K562 (cell line): Measurements from ENCODE around the gene NDUFAF3. TPM values are rescaled to one million over a fixed set of nuclear protein-coding genes. Genes with fewer than 3 reads are reported as not detected.

Experiments
- ARID2 ChIP-seq: fragments of 450-650 bp; IDR thresholded peaks from 2 replicates; pipeline ENCODE4 v1.6.1; 2017; ENCODE audit warnings: antibody characterized with exemption, mild to moderate bottlenecking
- ARNT ChIP-seq, 2 experiments: fragments of 450-650 bp; IDR thresholded peaks; 2 replicates each; pipeline ENCODE4 v1.6.1; 2016; ENCODE audit warnings: mild to moderate bottlenecking in 1 of 2
- BCOR ChIP-seq: fragments of 450-650 bp; IDR thresholded peaks from 2 replicates; pipeline ENCODE4 v1.6.1; 2016
- CHD4 ChIP-seq: fragments of 200-600 bp; sonication (generic); IDR thresholded peaks from 3 replicates; pipeline ENCODE4 v1.6.1; 2012; ENCODE audit warnings: low read depth, mild to moderate bottlenecking, mixed read lengths, low read length, inconsistent platforms; ENCODE audit not compliant: insufficient read depth, insufficient replicate concordance, poor library complexity, severe bottlenecking
- CREM ChIP-seq: IDR thresholded peaks from 2 replicates; pipeline ENCODE4 v1.6.1; 2014; ENCODE audit warnings: antibody characterized with exemption, low read depth
- CTBP1 ChIP-seq: fragments of 450-650 bp; IDR thresholded peaks from 2 replicates; pipeline ENCODE4 v1.6.1; 2016; ENCODE audit warnings: borderline replicate concordance
- CXXC5 ChIP-seq: fragments of 250-450 bp; sonication (Bioruptor Pico); IDR thresholded peaks from 2 replicates; pipeline ENCODE4 v1.8.0; 2022; ENCODE audit warnings: inconsistent platforms, mild to moderate bottlenecking, moderate library complexity
- DPF2 ChIP-seq: fragments of 450-650 bp; IDR thresholded peaks from 2 replicates; pipeline ENCODE4 v1.6.1; 2016
- EP400 ChIP-seq: fragments of 450-650 bp; IDR thresholded peaks from 2 replicates; pipeline ENCODE4 v1.6.1; 2017; ENCODE audit warnings: antibody characterized with exemption, mild to moderate bottlenecking, moderate library complexity
- HLTF ChIP-seq: fragments of 450-650 bp; IDR thresholded peaks from 2 replicates; pipeline ENCODE4 v1.6.1; 2016
- HNRNPL ChIP-seq: fragments of 200-400 bp; formaldehyde crosslinking; IDR thresholded peaks from 2 replicates; pipeline ENCODE4 v1.6.1; 2017; ENCODE audit warnings: low read depth, mild to moderate bottlenecking, low read length
- MNT ChIP-seq, 2 experiments: fragments of 450-650 bp; conservative IDR thresholded peaks; 2 replicates each; pipeline ENCODE4 v1.6.1; 2017; ENCODE audit warnings: mild to moderate bottlenecking in 2 of 2, moderate library complexity in 2 of 2
- MYNN ChIP-seq, 2 experiments: sonication (generic); formaldehyde crosslinking in 1 of 2; IDR thresholded peaks; 2 replicates each; pipeline versions ENCODE4 v1.5.0 to v1.6.1; 2016 to 2020; ENCODE audit warnings: antibody characterized with exemption in 1 of 2, missing genetic modification reagents in 1 of 2
- RAD21 ChIP-seq, 2 experiments: fragments of 250-450 bp in 1 of 2; fragments of 450-650 bp in 1 of 2; sonication (Bioruptor Pico) in 1 of 2; formaldehyde crosslinking in 1 of 2; IDR thresholded peaks in 1 of 2; conservative IDR thresholded peaks in 1 of 2; 2 replicates each; pipeline versions ENCODE4 v1.4.0 to v1.8.0; 2020 to 2022; ENCODE audit warnings: mild to moderate bottlenecking in 2 of 2, moderate library complexity in 1 of 2
- RBM25 ChIP-seq: fragments of 200-400 bp; formaldehyde crosslinking; IDR thresholded peaks from 2 replicates; pipeline ENCODE4 v1.6.1; 2018; ENCODE audit warnings: low read length, low read depth, moderate library complexity; ENCODE audit not compliant: severe bottlenecking
- RNF2 ChIP-seq: sonication (generic); IDR thresholded peaks from 2 replicates; pipeline ENCODE4 v1.6.1; 2016
- RREB1 ChIP-seq: fragments of 250-450 bp; sonication (Bioruptor Pico); IDR thresholded peaks from 2 replicates; pipeline ENCODE4 v1.4.0; 2020
- SUPT5H ChIP-seq: fragments of 450-650 bp; IDR thresholded peaks from 2 replicates; pipeline ENCODE4 v1.6.1; 2016
- polyA plus RNA-seq, 8 experiments: library from polyadenylated mRNA; depleted of rRNA in 4 of 8; stranded (reverse) in 5 of 8; unstranded in 3 of 8; fragments of >200 nt; fragmentation: Nextera tagmentation in 2 of 8; fragmentation: Illumina TruSeq in 1 of 8; extraction: Ambion mirVana in 2 of 8; extraction: Trizol in 1 of 8; gene quantifications; 2 replicates each; pipeline versions ENCODE4 v1.2.1 to v1.2.3, GENCODE V29; 2011 to 2014; ENCODE audit warnings: inconsistent platforms in 1 of 8, missing spikeins in 1 of 8
- total RNA-seq, 7 experiments: library from RNA; depleted of rRNA in 6 of 7; stranded (reverse); fragments of >200 nt in 6 of 7; fragmentation: Illumina TruSeq in 2 of 7; extraction: Trizol in 2 of 7; gene quantifications; 2 replicates each; pipeline versions ENCODE4 v1.2.1 to v1.2.3, GENCODE V29; 2011 to 2021; ENCODE audit warnings: low replicate concordance in 1 of 7
- TF ChIP-seq, protein P1 (sequence below): fragments of 450-650 bp; formaldehyde crosslinking; IDR thresholded peaks from 2 replicates; pipeline ENCODE4 v1.4.0; 2020; ENCODE audit warnings: mild to moderate bottlenecking, moderate library complexity

NDUFAF3 gene
- total and polyA plus RNA-seq, 9 of the 15 experiments (the other 6 are each of a cell fraction or from before 2014, with no cell fraction given) = 17.0 to 127 (median 36.3) TPM

GRCh38 chr3:49007068-49007770 lies 14.7 kb upstream of the NDUFAF3 start, which contains the start of gene WDR6 (continued):
- 0 out of 2 replicates have a peak, but pooled peaks have one; percentile 10 for TF ChIP-seq RREB1
- 0 out of 2 replicates have a peak, but pooled peaks have one; percentile 26 for TF ChIP-seq BCOR
- TF ChIP-seq ARNT (IDR thresholded peaks at IDR 0.05) = 0 out of 4 replicates have a peak, but pooled peaks of 1 of the 2 experiments have one; percentile 52
- peak; percentile 74 for TF ChIP-seq ARID2
- TF ChIP-seq MYNN (IDR thresholded peaks at IDR 0.05) = peak; percentile 64; the same call in 1 of the 2 replicates
- TF ChIP-seq MYNN (CRISPR knock-in tag; IDR thresholded peaks at IDR 0.05) = no peak
- TF ChIP-seq SUPT5H = peak; percentile 89
- TF ChIP-seq RBM25 = peak; percentile 97
- TF ChIP-seq, protein P1, sequence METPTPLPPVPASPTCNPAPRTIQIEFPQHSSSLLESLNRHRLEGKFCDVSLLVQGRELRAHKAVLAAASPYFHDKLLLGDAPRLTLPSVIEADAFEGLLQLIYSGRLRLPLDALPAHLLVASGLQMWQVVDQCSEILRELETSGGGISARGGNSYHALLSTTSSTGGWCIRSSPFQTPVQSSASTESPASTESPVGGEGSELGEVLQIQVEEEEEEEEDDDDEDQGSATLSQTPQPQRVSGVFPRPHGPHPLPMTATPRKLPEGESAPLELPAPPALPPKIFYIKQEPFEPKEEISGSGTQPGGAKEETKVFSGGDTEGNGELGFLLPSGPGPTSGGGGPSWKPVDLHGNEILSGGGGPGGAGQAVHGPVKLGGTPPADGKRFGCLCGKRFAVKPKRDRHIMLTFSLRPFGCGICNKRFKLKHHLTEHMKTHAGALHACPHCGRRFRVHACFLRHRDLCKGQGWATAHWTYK (CRISPR knock-in tag) = peak; percentile 52; the same call in 1 of the 2 replicates
- no peak for TF ChIP-seq CHD4
- 0 out of 2 replicates have a peak, but pooled peaks have one; percentile 46 for TF ChIP-seq HLTF
- peak; percentile 63; the same call in 1 of the 2 replicates for TF ChIP-seq CREM
- 0 out of 2 replicates have a peak, but pooled peaks have one; percentile 52 for TF ChIP-seq DPF2
- peak; percentile 95 for TF ChIP-seq CXXC5 (CRISPR knock-in tag)
- TF ChIP-seq RAD21 (CRISPR knock-in tag; conservative IDR thresholded peaks at IDR 0.05 in 1 of 2, IDR thresholded peaks at IDR 0.05 in 1 of 2) = peak in 1 of 2 experiments; percentile 15; a peak in 1 of 4 replicates
- TF ChIP-seq CTBP1 = peak; percentile 91
- TF ChIP-seq HNRNPL = peak; percentile 16; the same call in 1 of the 2 replicates
- TF ChIP-seq RNF2 = peak; percentile 58; the same call in 1 of the 2 replicates
- peak; percentile 95 for TF ChIP-seq EP400
- TF ChIP-seq MNT (conservative IDR thresholded peaks at IDR 0.05) = peak; percentile 74 to 81
